GM18858 (cell line): ENCODE results near the gene TBC1D1.
A peak's percentile ranks its signal among the peaks of the same experiment; 100 is the strongest.

Source experiments
- ATAC-seq: cut with Tn5 transposase; IDR thresholded peaks from one replicate; pipeline ENCODE4 v1.9.1; 2021; ENCODE audit not compliant: unreplicated experiment

Gene TBC1D1

DNA sequence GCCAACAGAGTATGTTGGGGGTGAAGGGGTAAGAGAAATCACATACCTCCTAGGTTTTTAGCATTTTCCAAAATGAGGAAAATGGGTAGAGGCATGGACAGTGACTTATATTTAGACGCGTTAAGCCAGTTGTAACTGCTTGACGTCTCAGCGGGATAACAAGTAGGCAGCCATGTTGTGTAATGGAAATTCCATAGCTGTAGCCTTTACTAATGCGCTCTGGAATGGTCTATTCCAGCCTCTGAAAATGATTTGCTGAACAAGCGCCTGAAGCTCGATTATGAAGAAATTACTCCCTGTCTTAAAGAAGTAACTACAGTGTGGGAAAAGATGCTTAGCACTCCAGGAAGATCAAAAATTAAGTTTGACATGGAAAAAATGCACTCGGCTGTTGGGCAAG, 204.8 kb downstream of the TBC1D1 start:
- ATAC-seq, result no peak

GRCh38 chr4:38097818-38098217, 206.9 kb downstream of the TBC1D1 start:
- ATAC-seq, result no peak

DNA sequence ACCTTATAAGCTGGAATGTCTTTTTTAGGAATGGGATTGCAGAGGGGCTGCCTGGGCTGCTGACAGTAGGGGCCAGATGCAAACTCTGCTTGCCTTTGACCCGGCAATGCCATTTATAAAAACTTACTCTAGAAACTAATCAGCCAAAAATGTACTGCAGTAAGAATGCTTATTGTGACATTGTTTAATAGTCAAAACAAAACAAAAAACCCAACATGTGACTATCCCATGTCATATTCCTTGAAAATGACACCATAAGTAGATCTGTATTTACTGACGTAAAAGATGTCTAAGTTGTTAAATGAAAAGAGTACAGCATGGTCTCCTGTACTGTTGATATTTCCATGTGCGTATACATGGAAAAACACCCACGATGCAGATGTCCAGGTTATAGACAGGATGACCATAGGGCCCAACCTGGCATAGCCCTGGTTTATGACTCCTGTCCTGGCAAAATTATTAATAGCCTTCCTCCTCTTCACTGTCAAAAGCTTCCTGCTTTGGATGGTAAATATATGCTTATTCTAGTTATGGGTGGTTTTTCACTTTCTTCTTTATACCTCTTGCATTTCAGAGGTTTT, 208.2 kb downstream of the TBC1D1 start:
- no peak for ATAC-seq

- ATAC-seq, result no peak
These were observed 209.1 kb downstream of the TBC1D1 start for GRCh38 chr4:38099908-38100407.

GRCh38 chr4:38100474-38101255, 209.8 kb downstream of the TBC1D1 start:
- ATAC-seq, result no peak

DNA sequence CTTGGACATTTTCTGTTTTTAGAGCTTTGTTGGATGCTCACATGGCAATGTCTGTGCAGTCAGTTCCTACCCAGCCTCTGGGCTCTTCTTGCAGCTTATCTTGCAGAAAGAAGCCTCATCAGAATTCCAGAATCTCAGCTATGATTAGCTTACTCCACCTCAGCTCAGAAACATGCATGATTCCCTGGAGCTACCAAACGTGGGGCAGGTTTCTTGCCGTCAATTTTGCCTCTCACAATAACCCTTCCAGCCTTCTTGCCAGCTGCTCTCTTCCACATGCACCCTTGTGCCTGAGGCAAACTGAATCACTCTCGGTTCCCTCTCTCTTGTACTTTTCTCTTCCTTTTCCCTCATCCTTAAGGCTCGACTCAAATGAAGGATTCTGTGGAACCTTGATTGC, 210.7 kb downstream of the TBC1D1 start:
- no peak for ATAC-seq

DNA sequence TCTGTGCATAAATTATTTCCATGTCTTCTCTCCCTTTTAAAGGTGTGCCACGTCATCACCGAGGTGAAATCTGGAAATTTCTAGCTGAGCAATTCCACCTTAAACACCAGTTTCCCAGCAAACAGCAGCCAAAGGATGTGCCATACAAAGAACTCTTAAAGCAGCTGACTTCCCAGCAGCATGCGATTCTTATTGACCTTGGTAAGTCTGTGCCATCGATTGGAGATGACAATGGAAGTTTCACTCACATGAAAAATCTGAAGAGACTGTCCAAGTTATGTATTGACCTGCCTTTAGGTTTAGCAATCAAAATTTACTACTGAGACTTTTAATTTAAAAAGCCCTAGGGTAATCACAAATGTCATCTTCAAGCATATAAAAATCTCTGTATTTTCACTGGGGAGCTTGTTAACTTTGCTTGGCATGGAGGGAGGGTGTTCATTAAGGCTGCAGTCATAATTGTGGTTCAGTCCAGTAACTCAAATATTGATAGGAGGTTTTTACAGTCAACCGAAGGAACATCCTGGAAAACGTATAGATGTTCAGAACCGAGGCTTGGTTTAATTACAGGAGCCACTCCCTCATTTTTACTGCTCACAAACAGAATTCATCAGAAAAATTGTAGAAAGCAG, 212.2 kb downstream of the TBC1D1 start:
- ATAC-seq, result no peak

- peak; percentile 89 for ATAC-seq
These were observed 214.8 kb downstream of the TBC1D1 start for GRCh38 chr4:38105475-38106220.

DNA sequence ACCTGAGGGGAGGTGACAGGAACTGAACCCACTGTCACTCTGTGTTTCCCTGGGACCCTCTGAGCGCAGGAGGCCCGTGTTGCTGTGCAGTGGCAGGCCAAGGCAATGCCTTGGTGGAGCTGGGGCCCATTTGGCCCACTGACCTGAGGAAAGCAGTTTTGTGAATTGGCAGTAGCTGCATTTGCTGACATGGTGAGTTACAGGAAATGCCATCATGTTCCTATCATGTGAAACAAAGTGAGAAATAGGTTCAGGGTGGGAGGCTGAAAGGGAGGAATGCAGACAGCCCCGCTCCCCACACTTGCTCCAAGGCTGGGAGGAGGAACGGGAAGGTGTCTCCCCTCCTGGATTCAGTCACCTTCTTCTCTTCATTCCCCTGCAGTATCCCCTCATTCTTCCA, 215.4 kb downstream of the TBC1D1 start:
- ATAC-seq, result no peak

GRCh38 chr4:38106886-38107514, 216.1 kb downstream of the TBC1D1 start:
- no peak for ATAC-seq

DNA sequence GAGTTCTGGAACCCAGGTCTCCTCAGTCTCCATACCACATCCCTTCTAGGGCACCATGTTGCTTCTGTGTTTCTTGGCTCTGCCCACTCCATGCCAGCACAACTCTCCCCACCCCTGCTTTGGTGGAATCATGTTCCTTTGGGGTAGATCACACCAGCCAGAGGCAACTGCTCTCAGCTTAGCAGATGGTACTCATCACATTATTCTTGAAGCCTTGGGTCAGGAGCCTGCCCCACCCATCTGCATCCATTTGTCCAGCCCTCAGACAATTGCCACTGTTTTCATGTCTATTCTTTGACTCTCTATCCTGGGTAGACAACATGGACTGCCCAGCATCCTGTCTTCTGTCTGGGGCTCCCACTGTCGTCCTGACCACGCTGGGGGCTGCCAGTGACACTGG, 216.9 kb downstream of the TBC1D1 start:
- ATAC-seq, result no peak

DNA sequence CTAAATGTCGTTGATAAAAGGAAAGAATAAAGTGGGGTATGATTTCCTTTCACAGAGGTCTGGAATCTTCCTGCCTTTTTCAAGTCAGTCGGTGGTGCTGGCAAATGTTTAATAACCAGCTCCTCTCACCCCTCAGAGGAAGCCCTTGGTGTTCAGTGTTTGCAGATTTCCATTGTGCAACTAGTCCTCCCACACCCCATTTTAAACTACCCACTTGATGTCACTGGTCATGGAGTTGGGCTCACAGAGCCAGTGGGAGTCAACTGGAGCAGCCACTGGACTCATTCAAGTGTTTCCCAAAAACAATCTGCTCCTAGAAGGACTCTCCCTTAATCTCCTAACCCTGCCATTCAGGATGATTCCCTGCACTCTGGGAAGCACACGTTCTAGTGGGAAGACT, 218.5 kb downstream of the TBC1D1 start:
- ATAC-seq, result no peak

DNA sequence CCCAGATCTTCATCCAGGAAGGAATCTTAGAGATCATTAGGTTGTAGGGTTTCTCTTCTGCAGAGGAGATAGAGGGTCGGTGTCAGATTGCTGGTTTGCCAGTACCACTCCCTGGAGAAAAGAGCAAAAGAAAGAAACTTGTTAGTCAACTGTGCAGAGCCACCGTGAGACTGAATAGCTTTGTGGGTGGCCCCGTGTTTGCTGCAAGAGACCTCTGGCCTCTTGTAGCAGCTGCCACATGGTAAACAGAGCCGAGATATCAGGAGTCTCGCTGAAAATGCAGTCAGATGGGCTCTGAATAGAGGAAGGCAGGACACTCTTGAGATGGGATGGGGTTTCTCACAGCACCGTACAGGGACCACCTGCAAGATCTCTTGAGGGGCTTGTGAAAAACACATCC, 219.0 kb downstream of the TBC1D1 start:
- no peak for ATAC-seq

DNA sequence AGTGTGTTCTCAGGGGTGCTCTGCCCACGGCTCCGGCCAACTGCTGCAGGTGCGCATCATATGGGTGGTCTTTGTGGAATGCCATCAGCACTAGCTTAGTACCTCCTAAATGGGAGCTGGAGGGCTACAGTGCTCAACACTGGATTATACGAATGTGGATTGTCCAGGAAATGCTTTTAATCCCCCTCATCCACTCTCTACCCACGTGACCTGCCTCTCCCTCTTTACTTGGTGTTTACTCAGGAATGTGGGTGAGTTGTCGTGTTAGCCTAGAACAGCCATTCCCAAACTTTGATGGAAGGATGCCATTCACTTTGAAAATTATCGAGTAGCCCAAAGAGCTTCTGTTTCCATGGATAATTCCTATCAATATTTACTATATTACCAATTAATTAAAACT, 220.1 kb downstream of the TBC1D1 start:
- no peak for ATAC-seq

DNA sequence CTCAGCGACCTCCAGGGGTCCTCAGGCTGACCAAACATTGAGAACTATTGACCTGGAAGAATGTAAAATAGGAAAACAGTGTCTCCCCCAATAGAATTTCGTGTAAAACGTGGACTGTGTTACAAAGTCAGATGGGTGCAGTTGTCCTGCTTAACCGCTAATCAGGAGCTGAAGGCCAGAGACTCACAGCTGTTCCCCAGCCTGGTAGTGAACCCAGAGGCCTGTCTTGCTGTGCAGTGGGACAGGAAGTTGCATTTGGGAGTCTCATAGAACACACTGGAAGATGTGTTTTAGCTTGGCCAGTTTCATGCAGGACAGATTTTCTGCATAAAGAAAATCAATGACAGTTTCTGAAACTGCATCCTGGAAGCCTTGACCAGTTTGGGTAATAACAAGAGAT, 220.8 kb downstream of the TBC1D1 start:
- no peak for ATAC-seq

DNA sequence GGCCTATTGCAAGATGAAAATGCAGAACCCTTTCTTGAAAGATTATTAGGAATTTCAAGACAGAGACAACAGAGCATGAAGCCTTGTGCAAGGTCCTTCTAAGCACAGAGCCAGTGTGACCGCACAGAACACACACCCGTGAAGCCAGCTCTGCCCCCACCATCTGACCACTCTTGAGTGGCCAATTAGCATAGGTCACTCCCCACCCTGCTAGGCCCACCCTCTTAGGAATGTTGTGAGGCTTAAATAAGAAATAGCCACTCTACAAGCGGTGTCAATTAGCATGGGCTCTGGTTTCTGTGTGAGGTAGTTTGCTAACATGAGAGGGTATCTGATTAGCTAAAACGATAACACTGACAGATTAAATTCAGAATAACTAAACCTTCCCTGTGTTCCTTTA, 222.2 kb downstream of the TBC1D1 start:
- ATAC-seq, result no peak

GRCh38 chr4:38113551-38113950, 222.7 kb downstream of the TBC1D1 start:
- no peak for ATAC-seq

- ATAC-seq, result no peak
These were observed 223.7 kb downstream of the TBC1D1 start for GRCh38 chr4:38114386-38115150.

DNA sequence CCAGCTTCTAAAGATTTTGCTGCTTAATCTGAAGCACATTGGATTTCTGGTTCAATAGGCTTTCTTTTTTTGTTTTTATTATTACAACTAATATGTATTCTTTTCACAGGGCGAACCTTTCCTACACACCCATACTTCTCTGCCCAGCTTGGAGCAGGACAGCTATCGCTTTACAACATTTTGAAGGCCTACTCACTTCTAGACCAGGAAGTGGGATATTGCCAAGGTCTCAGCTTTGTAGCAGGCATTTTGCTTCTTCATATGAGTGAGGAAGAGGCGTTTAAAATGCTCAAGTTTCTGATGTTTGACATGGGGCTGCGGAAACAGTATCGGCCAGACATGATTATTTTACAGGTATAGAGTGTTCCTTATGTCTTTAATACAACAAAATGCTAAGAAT, 224.7 kb downstream of the TBC1D1 start:
- ATAC-seq, result no peak

GRCh38 chr4:38117591-38117990, 226.7 kb downstream of the TBC1D1 start:
- no peak for ATAC-seq
